Measurements from ENCODE around the gene DELE1.

DNA sequence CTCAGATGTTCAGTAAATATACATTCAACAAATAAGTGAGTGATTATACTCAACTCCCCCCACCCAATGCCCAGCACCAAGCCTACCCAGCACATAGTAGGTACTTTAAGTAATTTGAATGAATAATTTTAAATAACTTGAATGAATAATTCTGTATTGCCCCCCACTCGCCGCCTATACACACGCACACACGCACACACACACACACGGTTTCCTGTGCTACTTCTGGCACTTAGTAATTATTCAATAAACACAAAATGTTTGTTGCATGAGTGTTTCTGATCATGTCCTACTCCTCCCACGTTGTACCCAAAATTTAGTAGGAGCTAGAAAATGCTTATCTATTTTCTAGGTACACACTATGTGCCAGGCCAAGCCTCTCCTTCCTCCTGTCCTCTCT is 18.1 kb downstream of the DELE1 start:
- TF ChIP-seq POLR2A (IDR thresholded peaks at IDR 0.05) (no peak), CTCF (IDR thresholded peaks at IDR 0.05) (no peak), POLR2AphosphoS5 (IDR thresholded peaks at IDR 0.05) (no peak)

All from suprapubic skin (tissue), 4 donors.